Activated effector memory CD4-positive, alpha-beta T cell treated with Interleukin-2 at 50 U/mL for 16 hours (primary cell): Measurements from ENCODE around the gene TPK1.
"Not testable (repeated sequence)": the region's sequence is repeated elsewhere in the genome, so short reads cannot be mapped to it uniquely, and the experiment has no call there.

Source experiments
- DNase-seq: peaks from one replicate; pipeline ENCODE4 v3.0.0-alpha.2; 2020

The TPK1 gene

DNA sequence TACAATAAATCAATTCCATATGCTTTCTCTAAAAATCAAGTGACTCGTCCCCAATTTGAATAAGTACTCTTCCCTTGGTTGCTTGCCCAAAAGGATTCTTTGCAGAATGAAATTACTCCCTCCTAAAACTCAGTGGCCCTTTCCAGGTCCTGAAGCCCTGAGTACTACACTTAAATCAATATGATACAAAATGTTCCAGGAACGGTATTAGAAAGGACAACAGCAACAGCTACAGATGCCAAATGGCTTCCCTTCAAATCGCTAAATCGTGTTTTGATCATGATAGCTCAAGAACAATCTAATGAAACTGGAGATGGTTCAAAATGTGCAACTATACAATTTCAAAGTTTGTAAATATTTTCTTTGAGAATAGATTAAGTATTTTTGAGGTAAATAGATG, 59.4 kb downstream of the TPK1 start:
- no peak for DNase-seq

GRCh38 chr7:144775749-144776148, 60.1 kb downstream of the TPK1 start:
- no peak for DNase-seq

- no peak for DNase-seq
These were observed 63.9 kb downstream of the TPK1 start for GRCh38 chr7:144771927-144772326.

DNA sequence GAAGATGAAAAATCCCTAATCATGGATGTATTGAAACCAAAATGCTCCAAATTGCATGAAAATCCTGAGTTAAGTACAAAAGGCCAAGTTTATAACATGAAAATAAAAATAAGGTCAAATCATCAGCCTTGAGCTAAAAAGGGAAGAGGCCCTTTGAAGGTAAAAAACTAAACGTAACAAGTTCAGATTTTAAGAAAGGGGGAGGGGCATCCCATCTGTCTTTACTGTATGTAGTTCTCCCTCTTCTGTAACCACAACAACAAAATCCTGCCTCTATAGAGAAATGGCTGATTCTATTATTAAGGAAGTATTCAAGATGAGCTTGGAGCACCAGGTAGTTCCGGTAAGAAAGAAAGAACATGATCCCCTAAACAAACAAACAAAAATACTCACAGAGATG, 64.7 kb downstream of the TPK1 start:
- DNase-seq, result no peak

DNA sequence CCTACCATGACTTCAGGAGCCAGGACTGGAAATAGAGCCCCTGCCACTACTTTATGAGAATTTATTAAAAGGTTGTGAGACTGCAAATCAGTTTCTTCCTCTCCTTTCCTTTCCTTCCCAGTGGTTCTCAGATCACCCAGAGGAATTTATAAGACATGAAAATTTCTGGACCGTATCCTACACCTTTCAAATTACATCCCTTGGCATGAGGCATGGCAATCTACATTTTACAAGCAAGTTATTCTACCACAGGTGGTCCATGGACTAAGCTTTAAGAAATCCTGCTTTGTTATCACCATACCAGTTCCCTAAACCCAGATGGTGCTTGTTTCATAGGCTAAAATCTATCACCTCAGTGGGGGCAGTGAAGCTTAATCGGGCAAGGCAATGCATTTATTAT, 66.5 kb downstream of the TPK1 start:
- no peak for DNase-seq

GRCh38 chr7:144768633-144769032, 67.2 kb downstream of the TPK1 start:
- no peak for DNase-seq

- no peak for DNase-seq
These were observed 72.6 kb downstream of the TPK1 start for GRCh38 chr7:144763291-144763690.

GRCh38 chr7:144762853-144763252, 73.0 kb downstream of the TPK1 start:
- DNase-seq, result no peak

DNA sequence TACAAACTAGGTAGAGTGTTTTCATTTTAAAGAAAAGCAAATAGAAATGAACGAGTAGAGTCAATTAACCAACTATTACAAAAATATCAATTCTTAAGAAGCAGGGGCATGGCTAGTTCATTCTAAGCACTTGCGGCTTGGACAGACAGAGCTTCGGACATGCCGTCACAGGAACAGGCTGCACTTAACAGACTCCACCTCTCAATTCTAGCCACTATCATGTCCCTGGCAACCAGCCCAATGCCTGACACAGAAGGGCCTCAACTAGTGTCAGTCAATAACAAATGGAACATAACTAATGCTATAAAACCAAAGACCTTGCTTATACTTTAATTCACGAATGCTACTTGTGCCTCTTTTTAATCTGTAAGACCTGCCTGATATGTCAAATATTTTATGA, 74.4 kb downstream of the TPK1 start:
- no peak for DNase-seq

GRCh38 chr7:144759653-144760052, 76.2 kb downstream of the TPK1 start:
- no peak for DNase-seq

GRCh38 chr7:144747936-144748335, 87.9 kb downstream of the TPK1 start:
- no peak for DNase-seq

GRCh38 chr7:144738708-144739314, 97.0 kb downstream of the TPK1 start:
- DNase-seq, result no peak

DNA sequence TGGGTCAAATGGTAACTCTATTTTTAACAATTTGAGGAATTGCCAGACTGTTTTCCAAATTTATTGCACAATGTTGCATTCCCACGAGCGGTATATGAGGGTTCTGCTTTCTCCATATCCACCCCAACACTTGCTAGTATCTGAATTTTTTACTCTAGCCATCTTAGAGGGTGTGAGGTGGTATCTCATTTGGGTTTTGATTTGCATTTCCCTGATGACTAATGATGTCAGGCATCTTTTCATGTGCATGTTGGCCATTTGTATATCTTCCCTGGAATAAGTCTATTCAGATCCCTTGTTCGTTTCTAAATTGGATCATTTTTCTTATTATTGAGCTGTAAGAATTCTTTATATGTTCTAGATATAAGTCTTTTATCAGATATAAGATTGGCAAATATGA, 97.7 kb downstream of the TPK1 start:
- DNase-seq, result no peak

DNA sequence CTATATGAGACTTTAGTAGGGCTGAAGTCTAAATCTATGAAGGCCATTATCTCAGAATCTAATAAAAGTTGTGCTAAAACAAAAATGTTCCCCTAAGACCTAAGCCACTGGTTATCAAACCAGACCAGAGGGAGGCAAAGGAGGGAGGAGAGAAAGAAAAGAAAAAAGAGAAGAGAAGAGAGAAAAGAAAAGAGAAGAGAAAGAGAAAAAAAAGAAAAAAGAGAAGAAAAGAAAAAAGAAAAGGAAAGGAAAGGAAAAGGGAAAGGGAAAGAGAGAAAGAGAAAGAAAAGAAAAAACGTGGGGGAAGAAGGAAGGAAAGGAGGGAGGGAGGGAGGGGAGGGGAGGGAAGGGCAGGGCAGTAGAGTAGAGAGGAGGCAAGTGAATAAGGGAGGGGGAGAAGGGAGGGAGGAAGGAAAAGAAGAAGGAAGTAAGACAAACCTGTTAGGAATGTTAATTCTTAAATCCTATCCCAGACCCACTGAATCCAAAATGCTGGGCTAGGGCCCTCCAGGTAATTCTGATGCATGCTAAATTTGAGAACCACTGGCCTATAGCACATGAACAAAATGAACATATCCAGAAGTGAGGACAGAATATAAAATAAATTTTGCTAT, 98.9 kb downstream of the TPK1 start:
- DNase-seq, result no peak

DNA sequence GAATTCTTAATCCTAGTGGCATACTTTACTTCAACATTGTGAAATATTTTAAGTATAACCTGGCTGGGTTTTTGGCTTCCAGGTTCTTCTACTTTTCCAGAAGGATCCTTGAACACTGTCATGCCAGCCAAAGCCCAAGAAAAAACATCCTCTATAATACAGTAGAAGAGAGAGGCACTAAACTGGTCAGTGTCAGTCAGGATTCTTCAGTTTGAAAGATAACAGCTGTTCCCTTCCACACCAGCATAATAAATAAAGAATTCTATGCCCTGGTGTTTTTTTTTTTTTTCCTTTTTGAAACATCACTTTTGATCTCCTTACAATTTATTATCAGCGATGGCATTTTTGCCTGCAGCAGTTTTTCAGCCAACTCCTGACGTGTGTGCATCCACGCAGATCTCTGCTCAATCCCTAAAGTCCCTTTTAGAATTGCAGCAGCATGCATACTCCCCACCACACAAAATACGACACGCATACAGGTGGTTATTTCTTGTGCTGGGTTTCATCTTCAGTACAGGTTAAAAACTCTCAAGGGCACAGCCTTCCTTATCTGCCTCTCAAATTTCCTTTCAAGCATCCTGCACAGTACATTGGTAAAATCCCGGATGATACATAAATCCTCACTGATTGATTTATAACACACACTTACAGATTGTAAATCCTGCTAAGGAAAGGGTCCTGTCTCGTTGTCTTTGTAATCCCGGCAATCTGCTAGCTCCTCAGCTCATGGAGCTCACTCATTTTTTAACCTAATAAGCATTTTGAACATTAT, 100.2 kb downstream of the TPK1 start:
- DNase-seq, result no peak

GRCh38 chr7:144731661-144732351, 104.0 kb downstream of the TPK1 start:
- no peak for DNase-seq

DNA sequence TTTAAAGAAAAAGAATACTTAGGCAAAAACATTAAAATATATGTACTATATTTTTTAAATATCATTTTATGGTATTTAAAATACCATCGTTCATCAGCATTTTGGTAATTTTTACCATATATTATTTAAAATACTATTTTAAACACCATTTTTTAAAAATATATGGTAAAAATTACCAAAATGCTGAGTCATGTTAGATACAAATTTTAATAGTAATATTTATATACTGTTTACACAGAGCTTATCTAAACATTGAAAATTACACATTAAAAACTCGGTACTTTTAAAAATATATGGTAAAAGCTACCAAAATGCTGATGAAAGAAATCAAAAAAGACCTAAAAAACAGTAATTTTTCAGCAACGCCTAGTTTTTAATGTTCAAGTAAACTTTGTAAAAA, 105.6 kb downstream of the TPK1 start:
- DNase-seq, result no peak

DNA sequence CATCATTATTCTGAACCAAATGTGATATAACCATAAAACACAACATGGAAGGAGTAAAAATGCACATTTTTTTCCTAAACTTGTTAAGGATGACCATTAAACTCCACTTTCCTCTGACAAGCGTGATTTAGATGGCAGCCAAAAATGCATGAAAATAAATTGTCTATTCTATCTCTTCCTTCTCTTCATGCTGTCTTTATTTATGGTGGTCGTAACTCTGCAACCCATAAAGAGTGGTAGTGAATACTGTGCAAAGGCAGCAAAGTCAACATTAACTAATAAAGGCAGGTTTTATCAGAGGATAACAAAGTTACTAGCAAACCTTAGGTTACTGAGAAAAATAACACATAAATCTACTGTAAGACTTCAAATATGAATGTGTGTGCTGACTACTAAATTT, 106.6 kb downstream of the TPK1 start:
- no peak for DNase-seq

DNA sequence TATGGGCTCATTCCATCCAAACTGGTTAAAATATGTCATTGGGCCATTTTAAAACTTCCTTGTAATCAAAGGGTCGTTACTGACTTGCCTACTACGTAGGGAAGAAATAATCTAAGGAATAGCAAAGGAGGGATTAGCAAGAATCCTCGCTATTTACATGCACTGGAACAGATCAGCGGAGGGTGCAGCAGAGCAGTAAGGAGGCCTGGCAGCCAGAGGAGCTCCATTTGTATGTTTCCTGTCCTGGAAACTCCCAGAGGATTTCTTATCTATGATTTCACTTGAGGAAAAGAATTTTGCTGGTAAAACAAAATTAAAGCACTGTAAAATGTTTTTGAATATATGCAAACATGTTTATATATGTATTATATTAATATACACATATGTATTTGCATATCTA, 107.3 kb downstream of the TPK1 start:
- no peak for DNase-seq

DNA sequence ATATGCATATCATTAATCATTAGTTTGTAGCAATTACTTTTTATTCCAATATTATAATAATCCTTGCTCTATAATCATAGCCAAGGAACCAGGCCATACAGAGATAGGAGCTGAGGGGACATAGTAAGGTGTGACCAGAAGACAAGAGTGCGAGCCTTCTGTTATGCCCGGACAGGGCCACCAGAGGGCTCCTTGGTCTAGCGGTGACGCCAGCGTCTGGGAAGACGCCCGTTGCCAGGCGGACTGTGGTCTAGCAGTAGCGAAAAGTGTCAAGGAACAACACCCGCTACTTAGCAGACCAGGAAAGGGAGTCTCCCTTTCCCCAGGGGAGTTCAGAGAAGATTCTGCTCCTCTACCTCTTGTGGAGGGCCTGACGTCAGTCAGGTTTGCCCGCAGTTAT, 109.0 kb downstream of the TPK1 start:
- DNase-seq, result not testable (repeated sequence)

DNA sequence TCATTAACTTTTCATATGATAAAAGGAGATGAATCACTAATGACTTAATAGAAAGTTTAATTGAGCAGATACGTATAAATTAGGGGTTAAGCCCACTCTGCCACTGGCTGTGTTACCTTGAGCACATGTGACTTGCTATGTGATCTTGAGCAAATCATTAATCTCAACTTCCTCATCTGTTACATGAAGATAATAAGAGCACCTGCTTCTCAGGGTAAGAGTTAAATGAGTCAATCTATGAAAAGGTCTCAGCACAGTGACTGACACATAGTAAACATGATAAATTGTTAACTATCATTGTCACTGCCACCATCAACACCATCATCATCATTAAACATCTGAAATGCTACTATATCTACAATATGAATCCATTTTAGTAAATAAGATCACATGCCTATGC, 110.8 kb downstream of the TPK1 start:
- no peak for DNase-seq

DNA sequence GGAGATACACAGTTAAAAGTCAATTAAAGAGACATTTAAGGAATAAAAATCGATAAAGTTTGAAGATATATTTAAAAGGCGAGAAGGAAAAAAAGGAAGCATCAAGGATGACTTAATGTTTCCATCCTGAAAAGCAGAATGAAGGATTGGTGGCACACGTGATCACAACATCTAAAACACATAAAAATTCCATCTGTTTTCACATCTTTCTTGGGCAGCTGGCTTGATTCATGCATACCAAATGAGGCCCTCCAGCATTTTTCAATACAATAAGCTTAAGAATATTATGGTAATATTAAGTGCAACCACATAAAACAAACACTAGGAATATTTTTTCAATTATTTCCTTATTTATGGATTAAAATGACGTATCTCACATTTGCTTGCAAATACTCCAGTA, 112.6 kb downstream of the TPK1 start:
- no peak for DNase-seq

GRCh38 chr7:144720710-144721109, 115.1 kb downstream of the TPK1 start:
- DNase-seq, result no peak

GRCh38 chr7:144720149-144720548, 115.7 kb downstream of the TPK1 start:
- DNase-seq, result no peak
